KOPT-K1 (cell line): ENCODE measurements around the gene SUMO3.
A peak's percentile ranks its signal among the peaks of the same experiment; 100 is the strongest.

Source experiments
- H3K27ac ChIP-seq: fragments of 200-600 bp; sonication (generic); 2 replicates; pipeline ENCODE4 v1.5.1; 2016; ENCODE audit warnings: antibody characterized with exemption, mild to moderate bottlenecking, low read depth, low read length; ENCODE audit not compliant: poor library complexity, severe bottlenecking
- H3K36me3 ChIP-seq: fragments of 200-600 bp; sonication (generic); 2 replicates; pipeline ENCODE4 v1.5.1; 2017; ENCODE audit warnings: antibody characterized with exemption, mild to moderate bottlenecking, low read length, moderate library complexity; ENCODE audit not compliant: insufficient read depth
- H3K9me3 ChIP-seq: fragments of 200-600 bp; sonication (generic); 2 replicates; pipeline ENCODE4 v1.5.1; 2017; ENCODE audit warnings: antibody characterized with exemption, low read length, mild to moderate bottlenecking; ENCODE audit not compliant: insufficient read depth, poor library complexity, severe bottlenecking

SUMO3 gene

GRCh38 chr21:44822484-44823178 is 4.8 kb upstream of the SUMO3 start:
- no peak overlapping the region for H3K27ac ChIP-seq
- H3K36me3 ChIP-seq, result no peaks in the 10 kb centered on the region
- H3K9me3 ChIP-seq, result peaks cover 32% of the 10 kb centered on the region

- H3K27ac ChIP-seq, result no peak overlapping the region
- no peaks in the 10 kb centered on the region for H3K36me3 ChIP-seq
- H3K9me3 ChIP-seq, result peaks cover 25% of the 10 kb centered on the region
These were observed 3.0 kb upstream of the SUMO3 start for GRCh38 chr21:44820851-44821250.

GRCh38 chr21:44819283-44820243 is 1.7 kb upstream of the SUMO3 start:
- H3K9me3 ChIP-seq, result peaks cover 24% of the 10 kb centered on the region
- no peaks in the 10 kb centered on the region; the same call in 1 of the 2 replicates for H3K36me3 ChIP-seq
- no peak overlapping the region for H3K27ac ChIP-seq

GRCh38 chr21:44818640-44819011 is 764 bp upstream of the SUMO3 start:
- H3K36me3 ChIP-seq, result peaks cover 5% of the 10 kb centered on the region; the same call in 1 of the 2 replicates
- peaks cover 20% of the 10 kb centered on the region for H3K9me3 ChIP-seq
- H3K27ac ChIP-seq, result peak overlapping the region; percentile 87

GRCh38 chr21:44817506-44817880 is 369 bp downstream of the SUMO3 start:
- peaks cover 9% of the 10 kb centered on the region for H3K9me3 ChIP-seq
- peaks cover 16% of the 10 kb centered on the region for H3K36me3 ChIP-seq
- H3K27ac ChIP-seq, result peak overlapping the region; percentile 87

GRCh38 chr21:44816761-44817505 is 929 bp downstream of the SUMO3 start:
- H3K27ac ChIP-seq, result peak overlapping the region; percentile 87
- H3K9me3 ChIP-seq, result peaks cover 4% of the 10 kb centered on the region
- peaks cover 22% of the 10 kb centered on the region for H3K36me3 ChIP-seq

GRCh38 chr21:44815852-44816628 is 1.8 kb downstream of the SUMO3 start:
- Histone ChIP-seq H3K27ac (no peak overlapping the region), H3K36me3 (peaks cover 31% of the 10 kb centered on the region)

GRCh38 chr21:44815225-44815624 is 2.6 kb downstream of the SUMO3 start:
- H3K36me3 ChIP-seq, result peaks cover 39% of the 10 kb centered on the region

More at GRCh38 chr21:44815852-44816628, 1.8 kb downstream of the SUMO3 start:
- H3K9me3 ChIP-seq, result no peaks in the 10 kb centered on the region

GRCh38 chr21:44814498-44815023 is 3.3 kb downstream of the SUMO3 start:
- no peaks in the 10 kb centered on the region for H3K9me3 ChIP-seq
- H3K36me3 ChIP-seq, result peaks cover 45% of the 10 kb centered on the region
- H3K27ac ChIP-seq, result no peak overlapping the region

More at GRCh38 chr21:44815225-44815624, 2.6 kb downstream of the SUMO3 start:
- Histone ChIP-seq H3K9me3 (no peaks in the 10 kb centered on the region), H3K27ac (no peak overlapping the region)

- Histone ChIP-seq H3K27ac (no peak overlapping the region), H3K36me3 (peaks cover 54% of the 10 kb centered on the region), H3K9me3 (no peaks in the 10 kb centered on the region)
These were observed 4.1 kb downstream of the SUMO3 start for GRCh38 chr21:44813727-44814126.

GRCh38 chr21:44813149-44813548 is 4.7 kb downstream of the SUMO3 start:
- Histone ChIP-seq H3K27ac (no peak overlapping the region), H3K36me3 (peaks cover 58% of the 10 kb centered on the region), H3K9me3 (no peaks in the 10 kb centered on the region)

GRCh38 chr21:44812640-44813039 is 5.2 kb downstream of the SUMO3 start:
- peaks cover 62% of the 10 kb centered on the region for H3K36me3 ChIP-seq
- H3K27ac ChIP-seq, result no peak overlapping the region
- no peaks in the 10 kb centered on the region for H3K9me3 ChIP-seq

GRCh38 chr21:44810779-44811178 is 7.1 kb downstream of the SUMO3 start:
- no peak overlapping the region for H3K27ac ChIP-seq
- peaks cover 80% of the 10 kb centered on the region for H3K36me3 ChIP-seq
- no peaks in the 10 kb centered on the region for H3K9me3 ChIP-seq

GRCh38 chr21:44805859-44806258 is 12.0 kb downstream of the SUMO3 start:
- Histone ChIP-seq H3K27ac (no peak overlapping the region), H3K9me3 (no peaks in the 10 kb centered on the region), H3K36me3 (peaks cover 80% of the 10 kb centered on the region)
